HepG2 (cell line): ENCODE results near the gene CERS4. TPM values are rescaled to one million over a fixed set of nuclear protein-coding genes. Genes with fewer than 3 reads are reported as not detected.

Experiments used
- ATAC-seq: fragments of 200-7000 bp; cut with Tn5 transposase; 3 replicates; pipeline ENCODE4 v1.9.1; 2020; ENCODE audit warnings: mild to moderate bottlenecking, moderate library complexity
- BruUV-seq: library from RNA; stranded (reverse); fragments of 400-500 nt; replicated peaks from 2 replicates; lab custom pipeline; 2021; lab: Mats Ljungman, UMichigan
- CTCF ChIA-PET: fragments of 300-600 bp; formaldehyde crosslinking; extraction: SDS; loops from one replicate; lab custom pipeline; 2021; ENCODE audit warnings: low total read pairs, inconsistent platforms, low intra/inter-chr PET ratio; lab: Yijun Ruan, JAX
- POLR2A ChIA-PET: fragments of 350-600 bp; sonication (Branson Sonifier 250); formaldehyde crosslinking; loops from one replicate; lab custom pipeline; 2020; ENCODE audit warnings: antibody characterized with exemption, inconsistent platforms; lab: Yijun Ruan, JAX
- DNase-seq: peaks from one replicate; pipeline ENCODE4 v3.0.0-alpha.2; 2015; ENCODE audit warnings: low spot score
- FAIRE-seq: peaks from 3 replicates; lab custom pipeline; 2011; peaks lifted over from hg19 to GRCh38; lab: Jason Lieb, UNC
- H2AFZ ChIP-seq: one replicate; pipeline ENCODE4 v1.6.1; 2011; ENCODE audit warnings: low read length, inconsistent platforms
- H3K27ac ChIP-seq: fragments of 300-600 bp; 3 replicates; pipeline ENCODE4 v1.8.0; 2011; ENCODE audit warnings: mixed run types, mild to moderate bottlenecking, mixed read lengths, low read length, inconsistent platforms; ENCODE audit not compliant: insufficient read depth; ENCODE audit errors: extremely low read length
- H3K27me3 ChIP-seq, 2 experiments: fragments of 200-600 bp in 1 of 2; 2 replicates in 1 of 2; 3 replicates in 1 of 2; pipeline versions ENCODE4 v1.6.0 to v1.8.0; 2011; ENCODE audit warnings: low read length in 2 of 2, mild to moderate bottlenecking in 2 of 2, moderate library complexity in 2 of 2, inconsistent platforms in 1 of 2; ENCODE audit not compliant: insufficient read depth in 2 of 2, control insufficient read depth in 1 of 2
- H3K36me3 ChIP-seq, 2 experiments: fragments of 200-600 bp in 1 of 2; replicated peaks in 1 of 2; 2 replicates in 1 of 2; 3 replicates in 1 of 2; pipeline versions ENCODE4 v1.5.1 to v1.8.0; 2011; ENCODE audit warnings: low read length in 2 of 2, inconsistent platforms in 1 of 2; ENCODE audit not compliant: insufficient read depth in 2 of 2, control insufficient read depth in 1 of 2
- H3K4me1 ChIP-seq: 2 replicates; pipeline ENCODE4 v1.5.1; 2012; ENCODE audit warnings: low read length, inconsistent platforms; ENCODE audit not compliant: insufficient read depth
- H3K4me2 ChIP-seq: 2 replicates; pipeline ENCODE4 v1.6.0; 2011; ENCODE audit warnings: low read depth, low read length, inconsistent platforms
- H3K4me3 ChIP-seq, 3 experiments: fragments of 200-600 bp in 1 of 3; sonication (generic), shearing (Covaris generic) in 1 of 3; replicated peaks in 1 of 3; 2 replicates each; pipeline ENCODE4 v1.5.1; 2011 to 2016; ENCODE audit warnings: low read length in 3 of 3, inconsistent platforms in 2 of 3, low read depth in 2 of 3, mild to moderate bottlenecking in 2 of 3, control low read depth in 1 of 3, mixed read lengths in 1 of 3; ENCODE audit not compliant: insufficient read depth in 1 of 3
- H3K79me2 ChIP-seq: one replicate; pipeline ENCODE4 v1.6.1; 2011; ENCODE audit warnings: low read length, inconsistent platforms; ENCODE audit not compliant: insufficient read depth
- H3K9ac ChIP-seq: 2 replicates; pipeline ENCODE4 v1.6.0; 2011; ENCODE audit warnings: mild to moderate bottlenecking, low read depth, low read length, inconsistent platforms; ENCODE audit not compliant: insufficient read depth
- H3K9me3 ChIP-seq: 2 replicates; pipeline ENCODE4 v1.5.1; 2012; ENCODE audit warnings: mild to moderate bottlenecking, low read length
- H4K20me1 ChIP-seq: 2 replicates; pipeline ENCODE4 v1.6.0; 2011; ENCODE audit warnings: inconsistent platforms, mild to moderate bottlenecking, low read length, moderate library complexity; ENCODE audit not compliant: insufficient read depth
- ARHGAP35 ChIP-seq: sonication (generic); formaldehyde crosslinking; IDR thresholded peaks from 2 replicates; pipeline ENCODE4 v1.9.0; 2022; ENCODE audit warnings: mild to moderate bottlenecking, inconsistent platforms, moderate library complexity, missing genetic modification reagents, borderline replicate concordance
- ERF ChIP-seq: IDR thresholded peaks from 2 replicates; pipeline ENCODE4 v1.6.1; 2018; ENCODE audit warnings: missing biosample characterization, missing genetic modification reagents
- FOSL2 ChIP-seq: sonication (generic); formaldehyde crosslinking; IDR thresholded peaks from 2 replicates; pipeline ENCODE4 v1.4.0; 2020; ENCODE audit warnings: missing genetic modification reagents
- JUND ChIP-seq: sonication (generic); formaldehyde crosslinking; IDR thresholded peaks from 2 replicates; pipeline ENCODE4 v1.8.0; 2022; ENCODE audit warnings: mild to moderate bottlenecking, missing genetic modification reagents
- KDM1A ChIP-seq: IDR thresholded peaks from 2 replicates; pipeline ENCODE4 v1.6.1; 2016; ENCODE audit warnings: missing compliant biosample characterization
- MEIS2 ChIP-seq: sonication (generic); formaldehyde crosslinking; IDR thresholded peaks from 2 replicates; pipeline ENCODE4 v1.9.0; 2021; ENCODE audit warnings: mild to moderate bottlenecking, missing genetic modification reagents
- ONECUT2 ChIP-seq: sonication (generic); formaldehyde crosslinking; IDR thresholded peaks from 2 replicates; pipeline ENCODE4 v1.4.0; 2020; ENCODE audit warnings: missing genetic modification reagents
- TAF15 ChIP-seq: fragments of 200-400 bp; formaldehyde crosslinking; IDR thresholded peaks from one replicate; pipeline ENCODE4 v1.6.1; 2018; ENCODE audit warnings: mild to moderate bottlenecking, low read depth, low read length; ENCODE audit not compliant: poor library complexity, severe bottlenecking
- TCF7 ChIP-seq: sonication (generic); IDR thresholded peaks from 2 replicates; pipeline ENCODE4 v1.6.1; 2016; ENCODE audit warnings: antibody characterized with exemption, low read depth
- THYN1 ChIP-seq: sonication (generic); formaldehyde crosslinking; IDR thresholded peaks from 2 replicates; pipeline ENCODE4 v1.8.1; 2023; ENCODE audit warnings: low read depth, mild to moderate bottlenecking, moderate library complexity, missing genetic modification reagents, borderline replicate concordance
- ZNF207 ChIP-seq: fragments of 450-650 bp; IDR thresholded peaks from 2 replicates; pipeline ENCODE4 v1.6.1; 2016; ENCODE audit warnings: antibody characterized with exemption, borderline replicate concordance
- WGBS: methylation state at CpG from one replicate; pipeline ENCODE4 v1.1.6; 2017; ENCODE audit warnings: low lambda C conversion rate; 5-methylcytosine and 5-hydroxymethylcytosine counted together
- in situ Hi-C: cut with HindIII; loops from 2 replicates; pipeline ENCODE4 v1.10.0; 2017; ENCODE audit warnings: low pct_unique_long_range_greater_than_20kb; ENCODE audit not compliant: extremely low pct_ligation_motif_present
- intact Hi-C: fragments of 100-400 bp; cut with micrococcal nuclease; formaldehyde crosslinking; loops from one replicate; pipeline ENCODE4 v1.10.0; 2022; ENCODE audit not compliant: unreplicated experiment
- polyA plus RNA-seq, 8 experiments: library from polyadenylated mRNA; depleted of rRNA in 3 of 8; stranded (reverse) in 7 of 8; unstranded in 1 of 8; fragments of >200 nt; fragmentation: Illumina TruSeq in 4 of 8; extraction: Trizol in 4 of 8; gene quantifications; 2 replicates each; pipeline versions ENCODE4 v1.2.1 to v1.2.3, GENCODE V29; 2011 to 2016; ENCODE audit warnings: low read depth in 4 of 8, missing spikeins in 1 of 8, mixed read lengths in 1 of 8; ENCODE audit not compliant: insufficient read depth in 1 of 8
- total RNA-seq, 5 experiments: library from RNA; depleted of rRNA; stranded (reverse); fragments of >200 nt; fragmentation: Illumina TruSeq; extraction: Trizol; gene quantifications; 2 replicates each; pipeline ENCODE4 v1.2.3, GENCODE V29; 2016; ENCODE audit warnings: low read depth in 1 of 5
- TF ChIP-seq, protein P1 (sequence below): IDR thresholded peaks from 2 replicates; pipeline ENCODE4 v1.6.1; 2016; ENCODE audit warnings: missing biosample characterization, missing genetic modification reagents, low read depth
- TF ChIP-seq, protein P2 (sequence below), 2 experiments: fragments of 450-650 bp in 1 of 2; sonication (generic) in 1 of 2; formaldehyde crosslinking in 1 of 2; IDR thresholded peaks; 2 replicates each; pipeline versions ENCODE4 v1.6.1 to v1.8.0; 2016 to 2022; ENCODE audit warnings: antibody characterized with exemption in 1 of 2, mild to moderate bottlenecking in 1 of 2, missing genetic modification reagents in 1 of 2

The CERS4 gene
- total and polyA plus RNA-seq, 2 of the 13 experiments (the other 11 are each of a cell fraction or from before 2014, with no cell fraction given) = 74.7 to 83.5 TPM

- Histone ChIP-seq H3K27ac (no peak overlapping the region), H3K79me2 (peaks cover 63% of the 10 kb centered on the region), H3K36me3 (peaks cover 5 to 32% of the 10 kb centered on the region in 2 experiments; a peak in 4 of 5 replicates), H3K4me3 (no peak overlapping the region), H3K9ac (no peak overlapping the region), H4K20me1 (peaks cover 23% of the 10 kb centered on the region), H3K9me3 (no peaks in the 10 kb centered on the region), H3K4me2 (no peak overlapping the region), H3K4me1 (peaks cover 15% of the 10 kb centered on the region), H2AFZ (no peak overlapping the region), H3K27me3 (no peaks in the 10 kb centered on the region)
- WGBS = 99% methylated on average over 9 of the region's 11 CpGs
- no peak for FAIRE-seq
- ATAC-seq = no peak
- CTCF ChIA-PET = no interaction called here
- POLR2A ChIA-PET = interaction anchor here (0.7 kb wide), 1 partner anchor 29 kb away, joined by 3 read pairs; no protein-coding TSS in a partner anchor
- in situ Hi-C loops (no loop called here), intact Hi-C loops (no loop called here)
- DNase-seq = no peak
- BruUV-seq = no TSS peak
- TF ChIP-seq ERF (CRISPR knock-in tag) = no peak
- TF ChIP-seq, protein P1, sequence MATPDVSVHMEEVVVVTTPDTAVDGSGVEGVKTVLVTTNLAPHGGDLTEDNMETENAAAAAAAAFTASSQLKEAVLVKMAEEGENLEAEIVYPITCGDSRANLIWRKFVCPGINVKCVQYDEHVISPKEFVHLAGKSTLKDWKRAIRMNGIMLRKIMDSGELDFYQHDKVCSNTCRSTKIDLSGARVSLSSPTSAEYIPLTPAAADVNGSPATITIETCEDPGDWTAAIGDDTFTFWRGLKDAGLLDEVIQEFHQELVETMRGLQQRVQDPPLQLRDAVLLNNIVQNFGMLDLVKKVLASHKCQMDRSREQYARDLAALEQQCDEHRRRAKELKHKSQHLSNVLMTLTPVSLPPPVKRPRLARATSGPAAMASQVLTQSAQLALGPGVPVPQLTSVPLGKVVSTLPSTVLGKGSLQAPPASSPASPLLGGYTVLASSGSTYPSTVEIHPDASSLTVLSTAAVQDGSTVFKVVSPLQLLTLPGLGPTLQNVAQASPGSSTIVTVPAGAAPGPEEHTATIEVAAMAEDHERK (CRISPR knock-in tag) = no peak
- no peak for TF ChIP-seq KDM1A (CRISPR knock-in tag)
- TF ChIP-seq MEIS2 (CRISPR knock-in tag) = no peak
- no peak for TF ChIP-seq TAF15
- TF ChIP-seq ARHGAP35 (CRISPR knock-in tag) = no peak
- no peak for TF ChIP-seq THYN1
- no peak for TF ChIP-seq ONECUT2 (CRISPR knock-in tag)
- TF ChIP-seq, protein P2, sequence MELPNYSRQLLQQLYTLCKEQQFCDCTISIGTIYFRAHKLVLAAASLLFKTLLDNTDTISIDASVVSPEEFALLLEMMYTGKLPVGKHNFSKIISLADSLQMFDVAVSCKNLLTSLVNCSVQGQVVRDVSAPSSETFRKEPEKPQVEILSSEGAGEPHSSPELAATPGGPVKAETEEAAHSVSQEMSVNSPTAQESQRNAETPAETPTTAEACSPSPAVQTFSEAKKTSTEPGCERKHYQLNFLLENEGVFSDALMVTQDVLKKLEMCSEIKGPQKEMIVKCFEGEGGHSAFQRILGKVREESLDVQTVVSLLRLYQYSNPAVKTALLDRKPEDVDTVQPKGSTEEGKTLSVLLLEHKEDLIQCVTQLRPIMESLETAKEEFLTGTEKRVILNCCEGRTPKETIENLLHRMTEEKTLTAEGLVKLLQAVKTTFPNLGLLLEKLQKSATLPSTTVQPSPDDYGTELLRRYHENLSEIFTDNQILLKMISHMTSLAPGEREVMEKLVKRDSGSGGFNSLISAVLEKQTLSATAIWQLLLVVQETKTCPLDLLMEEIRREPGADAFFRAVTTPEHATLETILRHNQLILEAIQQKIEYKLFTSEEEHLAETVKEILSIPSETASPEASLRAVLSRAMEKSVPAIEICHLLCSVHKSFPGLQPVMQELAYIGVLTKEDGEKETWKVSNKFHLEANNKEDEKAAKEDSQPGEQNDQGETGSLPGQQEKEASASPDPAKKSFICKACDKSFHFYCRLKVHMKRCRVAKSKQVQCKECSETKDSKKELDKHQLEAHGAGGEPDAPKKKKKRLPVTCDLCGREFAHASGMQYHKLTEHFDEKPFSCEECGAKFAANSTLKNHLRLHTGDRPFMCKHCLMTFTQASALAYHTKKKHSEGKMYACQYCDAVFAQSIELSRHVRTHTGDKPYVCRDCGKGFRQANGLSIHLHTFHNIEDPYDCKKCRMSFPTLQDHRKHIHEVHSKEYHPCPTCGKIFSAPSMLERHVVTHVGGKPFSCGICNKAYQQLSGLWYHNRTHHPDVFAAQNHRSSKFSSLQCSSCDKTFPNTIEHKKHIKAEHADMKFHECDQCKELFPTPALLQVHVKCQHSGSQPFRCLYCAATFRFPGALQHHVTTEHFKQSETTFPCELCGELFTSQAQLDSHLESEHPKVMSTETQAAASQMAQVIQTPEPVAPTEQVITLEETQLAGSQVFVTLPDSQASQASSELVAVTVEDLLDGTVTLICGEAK (IDR thresholded peaks at IDR 0.05) = no peak
- TF ChIP-seq, protein P2 (CRISPR knock-in tag; IDR thresholded peaks at IDR 0.05) = no peak
- no peak for TF ChIP-seq ZNF207
- TF ChIP-seq FOSL2 (CRISPR knock-in tag) = no peak
- no peak for TF ChIP-seq TCF7
- no peak for TF ChIP-seq JUND (CRISPR knock-in tag)
Measured at GRCh38 chr19:8220481-8220880, 11.3 kb downstream of the CERS4 start.
